EH (cell line): ENCODE results near the gene MYADML2.
"Not testable (repeated sequence)": the region's sequence is repeated elsewhere in the genome, so short reads cannot be mapped to it uniquely, and the experiment has no call there.

Source experiments
- DNase-seq: peaks from one replicate; pipeline ENCODE4 v3.0.0-alpha.2; 2015; ENCODE audit warnings: low read depth

The MYADML2 gene

DNA sequence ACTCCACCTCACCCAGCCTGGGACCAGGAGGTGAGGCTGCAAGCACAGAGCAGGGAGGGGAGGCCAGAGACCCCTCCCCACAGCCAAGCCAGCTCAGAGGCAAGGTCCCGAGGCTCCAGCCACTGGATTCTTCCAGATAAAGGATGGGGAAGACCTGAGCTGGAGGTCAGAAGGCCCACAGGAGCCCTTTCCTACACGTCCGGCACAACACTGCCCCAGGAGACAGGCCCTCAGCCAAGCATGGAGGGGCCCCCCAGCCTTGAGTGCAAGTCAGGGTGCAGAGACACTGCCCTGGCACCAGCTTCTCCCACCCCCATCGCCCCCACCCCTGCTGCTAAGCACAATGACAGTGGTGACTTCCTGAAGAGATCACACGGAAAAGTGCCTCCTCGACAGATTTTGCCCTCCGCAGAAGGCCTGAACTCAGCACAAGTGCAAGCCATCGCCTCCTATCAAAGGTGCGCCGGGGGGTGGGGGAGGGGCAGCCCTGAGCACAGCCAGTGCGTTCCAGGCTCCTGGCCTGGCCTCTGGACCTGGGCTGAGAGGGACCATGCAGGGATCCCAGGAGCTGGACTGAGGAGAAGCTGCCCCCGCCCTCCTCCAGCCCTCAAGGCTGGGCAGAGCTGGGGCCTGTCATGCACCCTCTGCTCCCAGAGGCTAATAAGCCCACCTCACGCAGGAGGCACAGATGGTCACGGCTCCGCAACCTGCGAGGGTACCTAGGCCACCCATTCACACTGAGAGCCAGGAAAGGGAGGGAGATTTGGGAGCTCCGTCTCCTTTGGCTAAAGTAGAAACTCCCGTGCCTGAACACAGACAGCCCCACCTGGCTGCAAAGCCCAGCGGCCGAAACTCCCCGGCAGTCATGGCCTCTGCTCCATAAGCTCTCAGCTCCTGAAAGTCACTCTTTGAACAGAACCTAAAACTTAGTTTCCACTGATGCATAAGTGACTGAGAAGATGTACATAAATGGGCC lies 22.2 kb downstream of the MYADML2 start:
- DNase-seq: no peak

DNA sequence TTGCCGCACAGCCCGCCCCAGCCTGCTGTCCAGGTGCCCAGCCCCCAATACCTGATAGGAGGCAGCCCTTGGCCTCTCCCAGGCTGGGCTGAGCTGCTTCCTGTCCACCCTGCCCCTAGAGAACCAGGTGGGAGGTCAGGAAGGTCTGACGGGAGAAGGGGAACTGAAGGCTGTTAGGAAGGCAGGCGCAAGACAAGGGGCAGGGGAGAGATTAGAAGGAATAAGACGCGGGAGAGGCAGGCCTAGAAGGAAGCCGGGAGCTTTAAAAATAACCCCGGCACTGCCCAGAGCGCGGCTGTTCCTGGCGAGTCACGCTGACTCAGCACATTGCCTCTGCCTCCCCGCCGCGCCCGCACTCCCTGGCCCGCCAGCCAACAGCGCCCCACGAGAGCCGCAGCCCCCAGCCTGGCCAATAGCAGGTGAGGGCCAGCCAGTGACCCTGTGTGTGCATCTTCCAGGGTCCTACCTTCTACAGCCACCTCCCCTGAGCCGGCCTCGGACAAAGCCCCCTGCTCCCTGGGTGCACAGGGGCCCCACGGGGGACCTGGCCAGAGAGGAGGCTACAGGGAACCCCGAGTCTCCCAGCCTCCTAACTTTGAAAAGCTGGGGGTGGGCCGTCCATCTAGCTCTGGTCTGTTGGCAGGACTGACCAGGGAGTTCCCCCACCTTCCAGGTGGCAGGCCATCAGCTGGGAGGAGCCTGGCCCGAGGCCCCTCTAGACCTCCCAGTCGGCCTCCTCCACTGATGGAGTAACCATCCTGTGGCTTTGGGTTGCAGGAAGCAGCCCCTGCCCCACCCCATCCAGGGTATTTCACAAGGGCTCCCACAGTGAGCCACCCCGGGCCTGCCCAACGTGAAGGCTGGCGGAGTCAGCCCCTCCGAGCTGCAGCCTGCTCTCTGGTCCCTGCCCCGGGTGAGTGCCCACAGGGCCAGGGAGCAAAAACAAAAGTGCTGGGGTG lies 23.5 kb downstream of the MYADML2 start:
- DNase-seq: peak; percentile 81

DNA sequence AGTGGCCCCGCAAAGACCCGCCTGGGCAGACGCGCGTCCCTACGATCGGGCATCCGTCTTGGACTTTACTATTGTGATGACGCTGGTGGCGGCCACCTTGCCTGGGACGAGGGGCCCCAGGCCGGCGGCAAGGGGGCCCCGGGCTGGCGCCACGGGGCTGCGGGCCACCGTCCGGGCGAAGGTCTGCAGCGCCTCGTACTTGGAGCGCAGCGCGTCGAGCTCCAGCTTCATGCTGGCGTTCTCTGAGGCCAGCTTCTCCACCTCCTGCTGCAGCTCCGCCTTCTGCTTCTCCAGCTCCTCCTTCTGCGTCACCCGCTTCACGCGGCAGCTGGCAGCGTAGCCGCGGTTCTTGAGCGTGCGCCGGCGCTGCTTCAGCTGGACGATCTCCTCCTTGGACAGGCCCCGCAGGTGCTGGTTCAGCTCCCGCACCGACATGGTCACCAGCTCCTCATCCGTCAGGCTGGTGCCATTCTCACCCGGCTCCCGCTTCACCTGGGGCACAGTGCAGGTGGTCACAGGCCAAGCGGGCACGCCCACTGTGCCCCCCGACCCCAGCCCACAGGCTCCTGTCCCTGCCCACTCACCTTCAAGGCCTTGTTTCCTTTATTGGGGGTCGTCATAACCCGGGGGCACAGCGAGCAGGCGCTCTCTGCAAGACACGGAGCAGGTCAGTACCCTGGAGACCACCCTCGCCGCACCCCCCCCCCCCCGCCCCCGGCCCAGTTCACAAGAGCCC lies 24.3 kb downstream of the MYADML2 start:
- DNase-seq: no peak

DNA sequence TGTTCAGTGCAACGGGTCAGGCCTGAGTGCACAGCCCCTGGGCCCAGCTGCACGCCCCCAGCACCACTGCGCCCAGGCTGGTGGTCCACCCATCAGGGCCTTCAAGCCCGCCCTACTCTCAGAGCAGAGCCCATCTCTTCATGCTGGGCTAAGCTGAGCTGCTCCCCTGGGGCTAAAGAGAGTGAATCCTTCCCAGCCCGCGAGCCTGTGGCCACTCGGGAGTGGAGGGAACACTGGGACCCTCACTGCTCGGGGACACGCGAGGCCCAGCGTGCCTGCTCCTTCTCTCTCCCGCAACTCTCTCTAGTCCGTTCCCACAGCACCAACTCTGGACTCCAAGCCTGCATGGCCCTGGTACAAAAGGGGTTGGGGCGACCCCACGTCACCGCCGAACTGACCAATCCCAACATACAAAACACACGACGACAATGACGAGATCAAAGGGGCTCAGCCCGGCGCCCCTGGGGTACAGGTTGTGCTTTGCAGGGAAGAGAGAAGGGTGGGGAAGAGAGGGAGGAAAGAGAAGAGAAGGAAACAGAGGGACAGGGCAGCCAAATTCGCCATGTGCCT lies 25.0 kb downstream of the MYADML2 start:
- DNase-seq: no peak

DNA sequence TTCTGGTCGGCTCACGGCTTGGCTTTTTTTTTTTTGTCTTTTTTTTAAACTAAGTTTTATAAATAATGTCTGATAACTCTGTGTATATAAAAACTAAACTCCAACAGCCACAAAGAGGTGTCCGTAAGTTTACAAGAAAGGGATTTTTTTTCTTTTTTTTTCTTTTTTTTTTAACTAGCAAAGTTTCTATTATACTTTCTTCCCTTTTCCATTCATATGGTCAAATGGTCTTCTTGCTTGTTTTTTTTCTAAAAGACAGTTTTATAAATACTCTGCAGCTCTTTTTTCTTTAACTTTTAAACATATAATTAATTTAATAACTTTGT lies 25.5 kb downstream of the MYADML2 start:
- no peak for DNase-seq

DNA sequence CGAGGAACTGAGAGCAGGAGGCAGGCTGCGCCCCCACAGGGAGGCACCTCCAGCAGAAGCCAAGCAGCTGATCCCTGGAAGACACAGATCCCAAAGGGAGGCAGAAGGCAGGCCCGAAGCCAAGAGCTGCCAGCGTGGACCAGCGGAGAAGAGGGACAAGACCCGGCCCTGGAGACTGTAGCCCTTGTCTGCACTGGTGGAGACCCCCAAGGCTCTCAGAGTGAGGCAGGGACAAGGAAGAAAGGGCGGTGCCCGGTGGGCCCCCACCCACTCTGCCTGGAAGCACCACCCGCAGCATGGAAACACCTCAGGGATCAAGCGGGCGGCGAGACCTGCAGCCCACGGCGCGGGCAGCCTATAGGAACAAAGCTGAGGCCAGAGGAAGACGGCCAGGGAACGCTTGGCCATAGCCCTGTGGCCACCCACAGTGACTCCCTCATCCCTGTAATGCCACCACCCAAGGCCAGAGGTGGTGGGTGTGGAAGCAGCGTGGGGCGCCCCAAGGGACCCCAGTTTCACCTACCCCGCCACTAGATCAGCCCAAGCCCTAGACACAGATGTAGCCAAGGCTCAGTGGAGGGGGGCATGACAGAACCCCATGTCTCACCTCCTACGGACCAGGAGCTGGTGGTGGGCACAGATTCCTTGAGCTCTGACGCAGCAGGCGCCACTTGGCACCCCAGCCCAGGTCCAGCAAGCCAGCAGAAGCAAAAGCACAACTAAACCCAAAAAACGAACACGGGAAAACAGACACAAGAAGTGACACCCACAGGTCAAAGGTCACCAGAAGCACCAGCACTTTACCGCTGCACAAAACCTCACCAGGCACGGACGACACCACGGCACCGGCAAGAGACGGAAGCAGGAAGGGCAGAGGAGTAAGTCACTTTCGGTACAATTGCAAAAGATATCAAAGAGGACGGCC lies 26.2 kb downstream of the MYADML2 start:
- DNase-seq: no peak

DNA sequence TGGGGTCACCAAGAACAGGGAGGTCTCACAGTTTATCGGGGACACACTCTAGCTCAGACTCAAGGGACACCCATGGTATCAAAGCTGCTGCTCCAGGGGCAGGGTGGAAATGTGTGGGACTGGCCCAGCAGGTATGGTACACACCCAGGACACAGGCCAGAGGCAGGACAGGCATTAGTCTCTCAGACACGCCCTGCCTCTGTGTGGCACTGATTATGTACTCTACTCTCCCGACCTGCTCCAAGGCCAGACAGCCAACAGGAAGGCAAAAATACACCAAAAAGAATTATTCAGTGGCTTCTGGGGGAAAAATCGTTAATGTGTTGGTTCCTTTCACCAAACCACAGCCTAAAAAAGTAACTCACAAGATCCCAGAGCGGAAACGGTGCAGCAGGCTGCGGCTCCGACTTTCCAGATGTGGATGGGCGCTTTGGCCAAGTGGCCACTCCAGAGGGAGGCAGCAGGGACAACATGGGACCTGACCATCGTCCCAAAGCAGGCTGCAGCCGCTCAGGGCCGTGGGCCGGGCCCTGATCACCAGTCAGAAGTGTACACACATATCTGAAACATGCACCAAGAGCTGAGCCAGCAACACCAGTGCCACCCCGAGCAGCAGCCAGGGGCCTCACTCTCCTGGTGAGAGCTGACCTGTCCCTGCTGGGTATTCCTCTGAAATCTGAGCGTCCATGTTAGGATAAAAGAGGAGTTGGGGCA lies 28.0 kb downstream of the MYADML2 start:
- no peak for DNase-seq

DNA sequence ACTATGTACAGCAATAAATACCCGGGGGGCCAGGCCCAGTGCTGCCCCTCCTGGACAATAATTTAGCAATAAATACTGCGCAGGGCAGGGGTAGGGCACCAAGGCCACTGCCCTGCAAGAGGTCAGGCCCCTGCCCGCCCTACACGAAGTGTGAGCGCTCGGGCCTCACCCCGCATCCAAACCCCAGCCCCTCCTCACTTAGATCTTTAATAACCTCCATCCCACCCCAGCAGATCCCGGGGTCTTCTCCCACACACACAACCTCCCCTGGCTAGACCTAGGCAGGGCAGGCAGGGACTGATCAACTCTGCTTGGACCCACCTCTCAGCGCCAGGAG lies 28.7 kb downstream of the MYADML2 start:
- not testable (repeated sequence) for DNase-seq

DNA sequence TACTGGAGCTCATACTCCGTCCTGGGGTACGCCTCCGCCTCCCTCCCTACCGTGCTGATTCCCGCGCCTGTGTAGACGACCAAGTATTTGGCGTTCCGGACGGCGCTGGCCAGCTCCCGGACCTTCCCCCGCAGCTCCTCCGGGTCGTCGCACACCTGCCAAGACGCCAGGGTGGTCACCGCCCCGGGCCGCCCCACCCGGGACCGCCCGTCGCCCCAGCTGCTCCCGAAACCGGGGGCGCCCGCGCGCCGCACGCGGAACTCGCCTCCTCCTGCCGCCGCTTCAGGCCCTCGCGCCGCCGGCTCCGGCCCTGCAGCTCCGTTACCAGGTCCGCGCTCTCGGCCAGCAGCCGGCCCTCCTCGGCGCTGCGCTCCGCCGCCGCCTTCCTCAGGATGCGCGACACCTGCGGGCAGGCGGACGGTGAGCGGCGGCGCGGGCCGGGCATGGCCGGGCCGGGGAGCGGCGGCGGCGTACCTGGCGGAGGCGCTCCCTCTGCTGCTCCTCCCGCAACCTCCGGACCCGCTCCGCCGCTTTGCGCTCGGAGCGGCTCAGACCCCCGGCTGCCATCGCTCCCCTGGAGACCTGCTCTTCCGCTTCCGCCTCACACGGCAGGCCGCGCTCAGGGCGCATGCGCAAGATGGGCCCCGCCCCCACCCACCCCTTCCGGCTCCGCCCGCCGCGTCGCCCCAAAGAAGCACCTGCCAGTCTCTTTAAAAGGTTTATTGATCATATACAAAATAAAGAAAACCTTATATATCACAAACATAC lies 29.3 kb downstream of the MYADML2 start, which contains the start of gene SIRT7:
TSS of gene SIRT7 (minus strand) at position 612 of the 768 bp plus-strand sequence. CDS start at position 567, 45 bp downstream.
- DNase-seq: peak; percentile 76

DNA sequence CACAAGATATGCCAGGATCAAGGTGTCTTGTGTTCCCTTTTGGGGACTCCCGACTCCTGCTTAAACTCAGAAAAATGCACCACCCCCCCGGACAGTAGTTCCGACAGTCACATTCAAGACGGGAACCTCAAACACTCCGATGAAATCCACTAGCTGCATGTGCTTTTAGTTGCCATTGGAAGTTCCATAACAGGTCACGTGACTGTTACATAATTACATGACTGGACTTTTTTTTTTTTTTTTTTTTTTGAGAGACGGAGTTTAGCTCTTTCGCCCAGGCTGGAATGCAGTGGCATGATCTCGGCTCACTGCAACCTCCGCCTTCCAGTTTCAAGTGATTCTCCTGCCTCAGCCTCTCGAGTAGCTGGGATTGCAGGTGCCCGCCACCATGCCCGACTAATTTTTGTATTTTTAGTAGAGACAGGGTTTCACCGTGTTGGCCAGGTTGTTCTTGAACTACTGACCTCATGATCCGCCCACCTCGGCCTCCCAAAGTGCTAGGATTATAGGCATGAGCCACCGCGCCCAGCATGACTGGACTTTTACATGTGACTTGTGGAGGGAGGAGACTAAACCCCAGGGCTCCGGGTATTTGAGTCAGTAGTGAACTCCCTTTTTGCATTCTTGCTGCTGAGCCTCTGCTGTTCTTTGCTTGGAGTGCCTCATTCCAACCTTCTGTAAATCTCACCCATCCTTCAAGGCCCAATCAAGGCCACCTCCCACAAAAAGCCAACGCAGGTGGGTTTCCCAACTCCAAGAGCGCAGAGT lies 30.6 kb downstream of the MYADML2 start:
- peak; percentile 74 for DNase-seq

DNA sequence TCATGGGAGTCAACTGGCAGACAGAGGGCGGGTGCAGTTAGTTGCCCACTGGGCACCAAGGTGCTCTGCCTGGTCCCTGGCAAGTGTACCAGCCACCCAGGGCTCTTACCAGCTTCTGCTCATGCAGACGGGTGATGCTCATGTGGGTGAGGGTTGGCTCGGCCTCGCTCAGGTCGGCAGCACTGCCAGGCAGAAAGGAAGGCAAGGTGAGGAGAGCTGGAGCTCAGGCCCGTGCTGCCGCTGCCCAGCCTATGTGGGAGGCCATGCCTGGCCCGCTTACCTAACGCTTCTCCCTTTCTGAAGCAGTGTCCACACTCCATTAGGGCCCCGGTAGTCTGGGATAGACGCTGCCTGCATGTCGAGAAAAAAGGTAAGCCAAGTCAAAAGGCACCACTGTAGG lies 31.7 kb downstream of the MYADML2 start:
- no peak for DNase-seq

DNA sequence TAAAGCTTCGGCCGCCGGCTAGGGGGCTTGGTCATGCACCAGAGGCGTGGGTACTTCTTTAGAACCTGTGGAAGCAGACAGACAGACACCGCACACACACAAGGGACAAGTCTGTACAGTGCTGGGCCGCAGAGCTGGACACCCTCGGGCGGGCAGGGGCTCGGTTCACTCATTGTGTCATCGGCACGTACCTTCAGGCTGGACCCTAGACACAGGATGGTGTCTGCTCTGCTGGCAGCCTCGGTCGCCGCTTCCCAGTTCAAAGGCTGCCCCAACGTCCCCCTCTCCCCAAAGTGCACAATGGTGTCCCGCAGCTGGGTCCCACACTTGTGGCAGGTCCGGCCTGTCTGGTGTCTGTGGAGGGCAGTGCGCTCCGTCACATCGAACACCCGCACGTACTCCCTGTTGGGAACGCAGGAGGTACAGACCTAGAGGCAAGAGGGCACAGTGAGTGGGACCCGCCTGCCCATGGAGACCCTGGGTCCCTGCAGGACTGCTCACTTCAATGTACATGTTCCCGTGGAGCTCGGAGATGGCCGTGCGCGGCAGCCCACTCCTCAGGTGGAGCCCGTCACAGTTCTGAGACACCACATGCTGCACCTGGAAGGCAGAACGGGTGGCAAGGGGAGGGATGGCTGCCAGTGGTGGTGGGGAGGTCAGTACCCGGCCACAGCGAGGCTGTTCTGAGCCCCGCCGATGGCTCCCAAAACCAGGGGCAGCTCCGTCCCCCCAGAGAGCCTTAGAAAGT lies 32.8 kb downstream of the MYADML2 start:
- no peak for DNase-seq

DNA sequence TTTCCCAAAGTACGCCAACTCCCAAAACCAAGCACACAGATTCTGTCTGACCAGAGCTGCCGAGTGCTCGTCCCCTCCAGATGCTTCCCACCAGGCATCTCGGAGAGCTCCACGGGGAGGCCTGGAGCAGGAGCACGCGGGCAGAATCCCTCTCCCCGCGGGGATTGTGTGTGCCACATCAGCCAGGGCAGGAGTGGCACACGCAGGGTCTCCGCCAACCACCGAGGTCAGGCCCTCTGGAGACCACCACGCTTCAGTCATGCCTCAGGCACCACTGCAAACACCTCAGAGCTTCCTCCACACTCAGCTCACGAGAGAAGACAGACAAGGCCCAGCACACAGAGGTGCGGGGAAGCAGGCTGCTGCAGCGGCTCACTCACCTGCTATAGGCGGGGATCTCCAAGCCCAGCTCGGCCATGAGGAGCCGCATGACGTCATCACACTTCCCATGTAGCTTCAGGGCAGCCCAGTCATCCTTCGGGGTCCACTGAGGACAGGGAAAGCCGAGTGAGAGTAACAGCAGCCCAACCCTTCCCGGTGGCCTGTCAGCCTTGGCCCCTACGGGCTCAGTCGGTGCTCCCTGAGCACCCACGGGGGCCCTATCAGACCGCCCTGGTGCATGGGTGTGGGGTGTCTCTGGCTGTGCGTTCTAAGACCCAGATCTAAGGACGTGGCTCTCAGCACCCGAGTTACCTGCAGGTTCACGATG lies 33.5 kb downstream of the MYADML2 start:
- no peak for DNase-seq

DNA sequence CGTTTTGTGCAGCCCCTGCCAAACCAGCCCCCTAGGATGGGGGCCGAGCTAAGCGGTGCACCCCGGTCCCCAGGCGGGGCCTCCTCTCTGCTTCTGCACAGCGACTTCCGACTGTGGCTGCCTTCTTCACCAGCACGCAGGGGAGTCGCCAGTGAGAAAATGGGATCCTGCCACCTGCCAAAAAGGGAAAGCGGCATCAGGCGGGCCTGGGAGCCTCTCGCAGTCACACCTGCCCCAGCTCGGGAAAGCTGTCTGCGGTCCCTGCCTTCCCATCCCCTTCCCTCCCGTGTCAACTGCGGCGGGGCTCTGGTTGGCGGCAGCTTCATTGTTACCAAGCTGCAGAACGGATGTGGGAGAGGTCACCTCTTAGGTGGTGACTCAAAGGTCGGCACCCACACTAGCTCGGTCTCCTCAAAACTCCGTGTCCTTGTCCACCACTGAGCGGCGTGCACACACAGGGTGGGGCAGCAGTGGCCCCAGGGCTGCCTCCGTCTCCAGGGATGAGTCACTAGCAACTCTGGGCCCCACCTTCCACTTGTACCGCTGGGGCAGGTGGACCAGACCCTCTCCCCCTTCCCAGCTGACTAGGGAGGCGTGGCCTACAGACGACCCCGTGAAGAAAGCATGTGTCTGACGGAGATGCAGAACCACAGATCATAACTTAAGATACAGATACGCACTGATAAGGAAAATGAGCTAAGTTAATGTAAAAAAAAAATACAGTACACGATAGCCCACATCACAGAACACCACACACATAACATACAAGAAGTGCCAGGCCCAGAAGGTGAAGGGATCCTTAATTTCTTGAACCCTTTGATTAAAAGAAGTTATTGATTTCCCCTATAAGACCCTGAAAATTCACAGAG lies 34.4 kb downstream of the MYADML2 start:
- DNase-seq: no peak

DNA sequence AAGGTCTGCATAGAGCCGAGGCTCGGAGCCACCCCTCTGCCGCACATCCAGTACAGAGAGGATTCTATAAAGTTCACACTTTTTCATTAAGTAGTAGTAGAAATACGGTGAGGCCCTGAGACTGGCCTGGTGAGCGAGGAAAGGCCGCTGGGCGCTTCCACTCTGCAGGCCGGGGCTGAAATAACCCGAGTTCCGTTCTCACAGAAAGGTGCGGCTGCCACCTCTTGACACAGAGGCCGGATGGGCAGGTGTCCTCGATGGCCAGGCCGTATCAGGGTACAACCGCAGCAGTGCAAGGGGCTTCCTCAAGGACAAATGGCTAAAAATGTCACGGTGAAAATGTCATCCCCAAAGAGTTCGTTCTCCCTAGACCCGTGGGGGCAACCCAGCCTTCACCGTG lies 35.1 kb downstream of the MYADML2 start:
- no peak for DNase-seq
